B cell (primary cell): ENCODE measurements around the gene CTNNA1. TPM values are rescaled to one million over a fixed set of nuclear protein-coding genes. Genes with fewer than 3 reads are reported as not detected.

Source experiments
- ATAC-seq: fragments of 200-7000 bp; cut with Tn5 transposase; one replicate; pipeline ENCODE4 v1.10.0; 2021; ENCODE audit warnings: low read depth, mild to moderate bottlenecking, moderate number of reproducible peaks, moderate library complexity
- CTCF ChIA-PET: fragments of 350-600 bp; sonication (Branson Sonifier 250); formaldehyde crosslinking; loops from one replicate; lab custom pipeline; 2021; ENCODE audit warnings: antibody characterized with exemption, inconsistent platforms; lab: Charles Lee
- POLR2A ChIA-PET: fragments of 350-600 bp; sonication (Branson Sonifier 250); formaldehyde crosslinking; loops from one replicate; lab custom pipeline; 2021; ENCODE audit warnings: antibody characterized with exemption; lab: Charles Lee
- DNase-seq: peaks from one replicate; pipeline ENCODE4 v3.0.0; 2013
- H2AFZ ChIP-seq: 2 replicates; pipeline ENCODE4 v1.6.1; 2012; ENCODE audit warnings: mild to moderate bottlenecking, low read depth, low read length; ENCODE audit not compliant: insufficient read depth, poor library complexity, severe bottlenecking
- H3K27ac ChIP-seq, 2 donors: 1 replicate in 1 of 2; 2 replicates in 1 of 2; pipeline ENCODE4 v1.5.1; 2012 to 2013; ENCODE audit warnings: low read length in 2 of 2, mild to moderate bottlenecking in 2 of 2, moderate library complexity in 1 of 2
- H3K27me3 ChIP-seq, 4 experiments: fragments of 200-600 bp in 1 of 4; sonication (generic) in 1 of 4; replicated peaks in 1 of 4; 1 replicate in 2 of 4; 2 replicates in 2 of 4; pipeline versions ENCODE4 v1.6.1 to v1.7.0; 2013 to 2016; ENCODE audit warnings: low read length in 3 of 4, mild to moderate bottlenecking in 2 of 4, mixed read lengths in 1 of 4, moderate library complexity in 1 of 4; ENCODE audit not compliant: insufficient read depth in 4 of 4, control insufficient read depth in 3 of 4; ENCODE audit errors: control extremely low read depth in 1 of 4
- H3K36me3 ChIP-seq, 2 experiments: replicated peaks in 1 of 2; 1 replicate in 1 of 2; 2 replicates in 1 of 2; pipeline versions ENCODE4 v1.6.1 to v1.7.1; 2013; ENCODE audit warnings: low read length in 1 of 2; ENCODE audit not compliant: insufficient read depth in 2 of 2, control insufficient read depth in 1 of 2; ENCODE audit errors: control extremely low read depth in 1 of 2, extremely low read depth in 1 of 2
- H3K4me1 ChIP-seq, 2 donors: fragments of 200-600 bp in 1 of 2; sonication (generic) in 1 of 2; 1 replicate in 1 of 2; 2 replicates in 1 of 2; pipeline versions ENCODE4 v1.5.1 to v1.6.1; 2013 to 2017; ENCODE audit warnings: low read length in 2 of 2; ENCODE audit not compliant: control insufficient read depth in 2 of 2, insufficient read depth in 2 of 2
- H3K4me2 ChIP-seq: replicated peaks from 2 replicates; pipeline ENCODE3; 2012; ENCODE audit warnings: mild to moderate bottlenecking, low read depth, low read length; ENCODE audit not compliant: poor library complexity, severe bottlenecking
- H3K4me3 ChIP-seq, 5 experiments: fragments of 200-600 bp in 1 of 5; sonication (generic) in 1 of 5; 1 replicate in 3 of 5; 2 replicates in 2 of 5; pipeline versions ENCODE4 v1.5.1 to v1.7.0; 2011 to 2016; ENCODE audit warnings: low read length in 4 of 5, mild to moderate bottlenecking in 4 of 5, low read depth in 2 of 5, control low read depth in 1 of 5, moderate library complexity in 1 of 5; ENCODE audit not compliant: insufficient read depth in 1 of 5; ENCODE audit errors: control extremely low read depth in 1 of 5, extremely low read depth in 1 of 5
- H3K79me2 ChIP-seq: fragments of 200-600 bp; sonication (generic); one replicate; pipeline ENCODE4 v1.6.0; 2016; ENCODE audit warnings: low read length; ENCODE audit not compliant: control insufficient read depth, insufficient read depth
- H3K9ac ChIP-seq: fragments of 200-600 bp; sonication (generic); 2 replicates; pipeline ENCODE4 v1.6.1; 2017; ENCODE audit warnings: mild to moderate bottlenecking, low read length, moderate library complexity
- H3K9me3 ChIP-seq, 3 donors: one replicate each; pipeline versions ENCODE4 v1.6.1 to v1.7.1; 2013; ENCODE audit warnings: low read length in 2 of 3; ENCODE audit not compliant: control insufficient read depth in 2 of 3, insufficient read depth in 1 of 3; ENCODE audit errors: control extremely low read depth in 1 of 3
- H4K20me1 ChIP-seq: 2 replicates; pipeline ENCODE4 v1.6.0; 2012; ENCODE audit warnings: mild to moderate bottlenecking, low read length; ENCODE audit not compliant: insufficient read depth, control insufficient read depth, poor library complexity, severe bottlenecking
- H3K27ac Mint-ChIP-seq: one replicate; pipeline ENCODE4 v1.8.0; 2021; ENCODE audit warnings: mixed read lengths
- H3K27me3 Mint-ChIP-seq: one replicate; pipeline ENCODE4 v1.8.0; 2021; ENCODE audit warnings: mixed read lengths
- H3K4me1 Mint-ChIP-seq: one replicate; pipeline ENCODE4 v1.8.0; 2021; ENCODE audit warnings: mixed read lengths
- H3K4me3 Mint-ChIP-seq: one replicate; pipeline ENCODE4 v1.8.0; 2021; ENCODE audit warnings: mixed read lengths
- H3K9me3 Mint-ChIP-seq: one replicate; pipeline ENCODE4 v1.8.0; 2022; ENCODE audit warnings: mixed read lengths; ENCODE audit not compliant: insufficient read depth
- EZH2 ChIP-seq: IDR thresholded peaks from 2 replicates; pipeline ENCODE4 v1.6.1; 2012; ENCODE audit warnings: borderline replicate concordance, low read depth, mild to moderate bottlenecking, moderate library complexity, low read length; ENCODE audit not compliant: insufficient read depth, poor library complexity, severe bottlenecking
- WGBS: methylation state at CpG from one replicate; pipeline ENCODE4 v1.1.5; 2013; ENCODE audit warnings: missing lambda C conversion rate; ENCODE audit not compliant: insufficient coverage; 5-methylcytosine and 5-hydroxymethylcytosine counted together
- intact Hi-C: fragments of 100-400 bp; cut with micrococcal nuclease; formaldehyde crosslinking; loops from one replicate; pipeline ENCODE4 v1.10.0; 2022
- polyA plus RNA-seq: library from polyadenylated mRNA; depleted of rRNA; stranded (reverse); fragments of >200 nt; gene quantifications from 2 replicates; pipeline ENCODE4 v1.2.3, GENCODE V29; 2012
- total RNA-seq, 2 donors: library from RNA; stranded (reverse); fragments of 120-200 nt in 1 of 2; gene quantifications; 1 replicate in 1 of 2; 2 replicates in 1 of 2; pipeline versions ENCODE4 v1.2.3 to v1.2.4, GENCODE V29; 2013 to 2022
- TF ChIP-seq, protein P1 (sequence below): fragments of 200-600 bp; IDR thresholded peaks from one replicate; pipeline ENCODE4 v1.8.0; 2022; ENCODE audit warnings: antibody characterized with exemption, mild to moderate bottlenecking

CTNNA1 gene
- total and polyA plus RNA-seq, 2 donors (not counting 1 experiment from before 2014, with no cell fraction given), result 22.7 to 96.0 TPM

DNA sequence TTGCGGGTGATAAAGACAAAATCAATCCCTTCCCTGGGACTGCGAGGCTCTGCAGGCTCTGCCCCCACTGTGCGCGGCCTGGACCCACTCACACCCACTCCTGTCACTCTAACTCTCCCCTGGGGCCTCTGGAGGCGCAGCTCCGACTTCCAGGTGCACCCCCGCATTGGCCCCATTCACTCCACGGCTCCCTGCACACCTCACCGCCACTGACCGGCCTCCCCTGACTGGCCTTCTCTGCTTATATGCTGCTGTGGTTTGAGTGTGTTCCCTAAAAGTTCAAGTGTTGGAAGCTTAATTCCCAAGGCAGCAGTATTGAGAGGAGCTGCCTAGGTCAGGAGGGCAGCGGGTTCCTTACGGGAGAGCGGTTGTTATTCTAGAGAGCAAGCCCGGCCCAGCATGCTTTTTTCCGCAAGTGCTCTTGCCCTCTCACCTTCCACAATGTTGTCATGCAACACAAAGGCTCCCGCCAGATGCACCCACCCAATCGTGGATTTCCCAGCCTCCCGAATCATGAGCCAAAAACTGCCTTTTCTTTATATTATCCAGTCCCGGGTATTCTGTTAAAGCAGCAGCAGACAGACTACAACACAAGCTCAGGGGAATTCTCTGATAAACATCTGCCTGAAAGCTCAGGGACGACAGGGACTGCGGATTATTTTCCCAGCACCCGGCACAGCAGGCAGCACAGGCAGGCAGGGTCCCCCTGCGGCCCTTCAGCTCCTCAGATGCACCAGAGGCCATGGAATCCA, 195.4 kb downstream of the CTNNA1 start:
- POLR2A ChIA-PET, result no interaction called here
- over 99% methylated on average over 19 of the region's 23 CpGs for WGBS
- H3K4me3 Mint-ChIP-seq, result no peak overlapping the region

DNA sequence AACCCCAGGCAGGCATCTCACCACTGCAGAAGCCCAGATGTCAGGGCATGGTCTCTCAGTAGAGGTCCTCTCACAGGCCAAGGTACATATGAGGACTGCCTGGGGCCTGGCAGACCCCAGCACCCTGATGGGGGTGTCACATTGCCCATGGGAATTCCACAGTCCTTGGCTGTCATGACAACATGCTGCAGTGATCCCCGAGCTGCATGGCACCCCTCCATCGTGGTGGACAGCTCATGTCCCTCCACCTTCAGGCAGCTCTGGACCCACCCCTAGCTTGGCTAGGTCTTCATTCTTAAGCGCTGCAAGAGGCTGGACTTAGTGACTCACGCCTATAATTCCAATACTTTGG, 196.0 kb downstream of the CTNNA1 start:
- Mint-ChIP-seq H3K9me3 (no peaks in the 10 kb centered on the region), H3K27ac (no peak overlapping the region), H3K27me3 (no peaks in the 10 kb centered on the region), H3K4me1 (peaks cover 22% of the 10 kb centered on the region), H3K4me3 (no peak overlapping the region)
- intact Hi-C loops, result no loop called here
- Histone ChIP-seq H3K9ac (no peak overlapping the region), H3K4me3 (no peak overlapping the region), H3K79me2 (no peaks in the 10 kb centered on the region), H3K36me3 (peaks cover 0 to 15% of the 10 kb centered on the region in 2 experiments), H2AFZ (no peak overlapping the region), H3K27ac (no peak overlapping the region), H3K4me1 (peaks cover 13% of the 10 kb centered on the region in 2 donors), H3K9me3 (no peaks in the 10 kb centered on the region), H3K4me2 (no peak overlapping the region), H4K20me1 (no peaks in the 10 kb centered on the region), H3K27me3 (no peaks in the 10 kb centered on the region)
- POLR2A ChIA-PET, result no interaction called here
- CTCF ChIA-PET, result interaction anchor here (1.0 kb wide), 1 partner anchor 157 kb away, joined by 3 read pairs; no protein-coding TSS in a partner anchor
- DNase-seq (no peak), ATAC-seq (no peak)
- WGBS, result 89% methylated on average over 4 of the region's 4 CpGs
- TF ChIP-seq EZH2, result no peak
- TF ChIP-seq, protein P1, sequence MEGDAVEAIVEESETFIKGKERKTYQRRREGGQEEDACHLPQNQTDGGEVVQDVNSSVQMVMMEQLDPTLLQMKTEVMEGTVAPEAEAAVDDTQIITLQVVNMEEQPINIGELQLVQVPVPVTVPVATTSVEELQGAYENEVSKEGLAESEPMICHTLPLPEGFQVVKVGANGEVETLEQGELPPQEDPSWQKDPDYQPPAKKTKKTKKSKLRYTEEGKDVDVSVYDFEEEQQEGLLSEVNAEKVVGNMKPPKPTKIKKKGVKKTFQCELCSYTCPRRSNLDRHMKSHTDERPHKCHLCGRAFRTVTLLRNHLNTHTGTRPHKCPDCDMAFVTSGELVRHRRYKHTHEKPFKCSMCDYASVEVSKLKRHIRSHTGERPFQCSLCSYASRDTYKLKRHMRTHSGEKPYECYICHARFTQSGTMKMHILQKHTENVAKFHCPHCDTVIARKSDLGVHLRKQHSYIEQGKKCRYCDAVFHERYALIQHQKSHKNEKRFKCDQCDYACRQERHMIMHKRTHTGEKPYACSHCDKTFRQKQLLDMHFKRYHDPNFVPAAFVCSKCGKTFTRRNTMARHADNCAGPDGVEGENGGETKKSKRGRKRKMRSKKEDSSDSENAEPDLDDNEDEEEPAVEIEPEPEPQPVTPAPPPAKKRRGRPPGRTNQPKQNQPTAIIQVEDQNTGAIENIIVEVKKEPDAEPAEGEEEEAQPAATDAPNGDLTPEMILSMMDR, result no peak

More for the DNA sequence above, 195.4 kb downstream of the CTNNA1 start:
- Histone ChIP-seq H2AFZ (no peak overlapping the region), H3K4me2 (no peak overlapping the region), H3K27me3 (no peaks in the 10 kb centered on the region), H3K9me3 (no peaks in the 10 kb centered on the region), H3K9ac (no peak overlapping the region), H4K20me1 (no peaks in the 10 kb centered on the region), H3K4me3 (no peak overlapping the region), H3K36me3 (peaks cover 0 to 15% of the 10 kb centered on the region in 2 experiments), H3K4me1 (peaks cover 11% of the 10 kb centered on the region in 2 donors), H3K27ac (no peak overlapping the region), H3K79me2 (no peaks in the 10 kb centered on the region)
- H3K27ac Mint-ChIP-seq, result no peak overlapping the region
- no peaks in the 10 kb centered on the region for H3K9me3 Mint-ChIP-seq
- CTCF ChIA-PET, result interaction anchor here (1.0 kb wide), 1 partner anchor 157 kb away, joined by 3 read pairs; no protein-coding TSS in a partner anchor
- peaks cover 16% of the 10 kb centered on the region for H3K4me1 Mint-ChIP-seq
- TF ChIP-seq, protein P1, result no peak
- TF ChIP-seq EZH2, result no peak
- intact Hi-C loops, result no loop called here
- ATAC-seq, result no peak
- H3K27me3 Mint-ChIP-seq, result no peaks in the 10 kb centered on the region
- DNase-seq, result no peak
